Measurements from ENCODE around the gene UNC119.

GRCh38 chr17:28511858-28512461, 40.5 kb downstream of the UNC119 start:
- TF ChIP-seq CTCF (IDR thresholded peaks at IDR 0.05) = no peak
- TF ChIP-seq EZH2phosphoT487 (IDR thresholded peaks at IDR 0.05) = no peak
- TF ChIP-seq EZH2 (IDR thresholded peaks at IDR 0.05) = no peak

Data from neural progenitor cell (in vitro differentiated cells).